HUES6 (cell line): Measurements from ENCODE around the gene DEAF1.

Source experiments
- H3K27ac ChIP-seq: 2 replicates; pipeline ENCODE4 v1.7.0; 2013; ENCODE audit warnings: low read depth, mild to moderate bottlenecking, low read length, inconsistent platforms
- H3K27me3 ChIP-seq: 2 replicates; pipeline ENCODE4 v1.6.1; 2013; ENCODE audit warnings: low read length; ENCODE audit not compliant: control insufficient read depth, insufficient read depth
- H3K36me3 ChIP-seq: 2 replicates; pipeline ENCODE4 v1.6.1; 2013; ENCODE audit warnings: low read length; ENCODE audit not compliant: control insufficient read depth, insufficient read depth
- H3K4me1 ChIP-seq: 2 replicates; pipeline ENCODE4 v1.6.1; 2013; ENCODE audit warnings: low read length; ENCODE audit not compliant: control insufficient read depth, insufficient read depth
- H3K4me3 ChIP-seq: 2 replicates; pipeline ENCODE4 v1.5.1; 2013; ENCODE audit warnings: low read depth, low read length
- H3K9ac ChIP-seq: one replicate; pipeline ENCODE4 v1.6.1; 2013; ENCODE audit warnings: mild to moderate bottlenecking, low read length
- H3K9me3 ChIP-seq: 2 replicates; pipeline ENCODE4 v1.6.1; 2013; ENCODE audit warnings: low read depth, low read length; ENCODE audit not compliant: control insufficient read depth, insufficient read depth

DEAF1 gene

DNA sequence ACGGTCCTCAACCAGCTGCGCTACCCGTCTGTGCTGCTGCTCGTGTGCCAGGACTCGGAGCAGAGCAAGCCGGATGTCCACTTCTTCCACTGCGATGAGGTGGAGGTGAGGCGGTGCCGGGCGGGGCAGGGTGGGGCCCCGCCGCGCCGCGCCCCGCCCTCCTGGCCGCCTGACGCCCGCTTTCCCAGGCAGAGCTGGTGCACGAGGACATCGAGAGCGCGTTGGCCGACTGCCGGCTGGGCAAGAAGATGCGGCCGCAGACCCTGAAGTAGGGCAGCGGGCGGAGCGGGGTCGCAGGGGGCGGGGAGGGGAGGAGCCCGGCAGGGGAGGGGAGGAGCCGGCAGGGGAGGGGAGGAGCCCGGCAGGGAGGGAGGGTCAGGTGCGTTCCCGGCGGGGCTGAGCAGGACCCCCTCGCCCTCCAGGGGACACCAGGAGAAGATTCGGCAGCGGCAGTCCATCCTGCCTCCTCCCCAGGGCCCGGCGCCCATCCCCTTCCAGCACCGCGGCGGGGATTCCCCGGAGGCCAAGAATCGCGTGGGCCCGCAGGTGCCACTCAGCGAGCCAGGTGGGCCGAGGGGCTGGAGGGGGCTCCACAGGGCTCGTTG is 25.7 kb upstream of the DEAF1 start:
- no peak overlapping the region for H3K27ac ChIP-seq

DNA sequence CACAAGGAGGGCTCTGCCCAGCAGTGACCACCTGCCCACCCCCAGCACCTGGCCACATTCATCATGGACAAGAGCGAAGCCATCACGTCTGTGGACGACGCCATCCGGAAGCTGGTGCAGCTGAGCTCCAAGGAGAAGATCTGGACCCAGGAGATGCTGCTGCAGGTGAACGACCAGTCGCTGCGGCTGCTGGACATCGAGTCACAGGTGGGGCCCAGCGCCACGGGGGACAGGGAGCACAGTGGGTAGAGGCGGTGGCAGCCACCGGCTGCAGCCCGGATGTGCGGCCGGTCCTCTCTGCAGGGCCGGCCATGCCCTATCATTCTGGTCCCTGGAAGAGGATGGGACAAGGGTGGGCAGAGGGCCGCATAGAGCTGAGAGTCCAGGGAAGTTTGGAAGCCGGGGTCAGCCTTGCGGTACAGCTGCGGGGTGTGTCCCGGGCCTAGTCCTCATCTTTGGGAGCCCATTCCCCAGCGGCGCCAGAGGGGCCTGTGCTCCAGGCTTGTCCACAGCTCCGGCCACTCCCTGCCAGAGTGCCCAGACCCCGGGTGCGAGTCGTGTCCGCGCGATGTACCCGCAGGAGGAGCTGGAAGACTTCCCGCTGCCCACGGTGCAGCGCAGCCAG is 25.1 kb upstream of the DEAF1 start:
- Histone ChIP-seq H3K36me3 (no peaks in the 10 kb centered on the region; the same call in 1 of the 2 replicates), H3K4me1 (peaks cover 5% of the 10 kb centered on the region), H3K9ac (no peak overlapping the region), H3K9me3 (no peaks in the 10 kb centered on the region), H3K27me3 (peaks cover 20% of the 10 kb centered on the region; the same call in 1 of the 2 replicates), H3K27ac (no peak overlapping the region), H3K4me3 (peak overlapping the region; percentile 37; the same call in 1 of the 2 replicates)

More for the DNA sequence above, 25.7 kb upstream of the DEAF1 start:
- Histone ChIP-seq H3K9ac (no peak overlapping the region), H3K4me1 (peaks cover 5% of the 10 kb centered on the region), H3K27me3 (peaks cover 26% of the 10 kb centered on the region; the same call in 1 of the 2 replicates), H3K9me3 (no peaks in the 10 kb centered on the region), H3K4me3 (peak overlapping the region; percentile 37; the same call in 1 of the 2 replicates), H3K36me3 (no peaks in the 10 kb centered on the region; the same call in 1 of the 2 replicates)

DNA sequence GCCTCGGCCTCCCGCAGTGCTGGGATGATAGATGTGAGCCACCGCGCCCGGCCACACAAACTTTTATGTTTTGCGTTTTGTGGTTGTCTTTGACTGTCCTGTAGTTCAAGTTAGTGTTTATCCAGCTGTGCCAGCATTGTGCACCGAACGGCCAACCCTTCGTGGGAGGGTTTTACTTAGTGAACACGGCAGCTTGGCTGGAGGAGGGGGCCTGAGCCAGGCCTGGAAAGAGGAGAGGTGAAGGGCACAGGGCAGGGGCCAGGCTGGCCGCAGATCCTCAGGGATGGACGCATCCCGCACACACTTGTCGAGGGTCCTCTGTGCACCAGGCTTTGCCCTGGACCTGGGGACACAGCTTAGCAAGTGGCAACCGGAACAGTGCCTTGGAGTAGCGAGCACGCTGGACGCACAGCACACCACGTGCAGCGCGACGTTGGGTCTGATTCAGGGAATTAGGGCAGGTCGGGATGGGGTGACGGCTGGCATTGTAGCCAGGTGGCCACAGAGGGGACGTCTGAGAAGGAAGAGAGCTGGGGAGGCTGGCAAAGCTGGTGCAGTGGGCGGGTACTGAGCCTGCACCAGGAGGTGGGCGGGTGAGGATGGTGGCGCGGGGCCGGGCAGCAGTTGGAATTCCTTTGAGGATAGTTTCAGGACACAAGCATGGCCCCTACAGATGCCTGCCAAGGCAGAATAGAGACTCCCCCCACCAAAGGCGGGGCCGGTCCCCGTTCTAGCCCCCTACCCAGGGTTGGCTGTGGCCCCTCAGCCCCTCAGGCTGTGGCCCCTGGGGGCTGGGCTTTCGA is 24.4 kb upstream of the DEAF1 start:
- Histone ChIP-seq H3K4me1 (peaks cover 5% of the 10 kb centered on the region), H3K36me3 (no peaks in the 10 kb centered on the region; the same call in 1 of the 2 replicates), H3K27me3 (peaks cover 13% of the 10 kb centered on the region; the same call in 1 of the 2 replicates), H3K9me3 (no peaks in the 10 kb centered on the region), H3K27ac (no peak overlapping the region), H3K4me3 (no peak overlapping the region), H3K9ac (no peak overlapping the region)

DNA sequence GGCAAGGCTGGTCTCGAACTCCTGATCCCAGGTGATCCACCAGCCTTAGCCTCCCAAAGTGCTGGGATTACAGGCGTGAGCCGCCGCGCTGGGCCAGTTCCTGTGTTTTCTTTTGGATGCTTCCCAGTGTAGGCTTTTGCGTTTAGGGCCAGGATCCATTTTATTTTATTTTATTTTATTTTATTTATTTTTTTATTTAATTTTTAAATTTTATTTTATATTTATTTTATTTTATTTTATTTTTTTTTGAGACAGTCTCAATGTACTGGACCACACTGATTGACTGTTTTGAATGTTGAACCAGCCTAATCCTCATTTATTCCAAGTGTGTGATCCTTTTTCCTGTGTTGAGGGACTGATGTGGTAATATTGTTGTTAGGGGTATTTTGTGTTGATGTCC is 19.4 kb upstream of the DEAF1 start:
- no peak overlapping the region for H3K9ac ChIP-seq
- no peak overlapping the region for H3K4me3 ChIP-seq
- no peaks in the 10 kb centered on the region for H3K9me3 ChIP-seq
- H3K27ac ChIP-seq, result no peak overlapping the region
- peaks cover 3% of the 10 kb centered on the region; the same call in 1 of the 2 replicates for H3K27me3 ChIP-seq
- no peaks in the 10 kb centered on the region for H3K36me3 ChIP-seq
- peaks cover 8% of the 10 kb centered on the region for H3K4me1 ChIP-seq

DNA sequence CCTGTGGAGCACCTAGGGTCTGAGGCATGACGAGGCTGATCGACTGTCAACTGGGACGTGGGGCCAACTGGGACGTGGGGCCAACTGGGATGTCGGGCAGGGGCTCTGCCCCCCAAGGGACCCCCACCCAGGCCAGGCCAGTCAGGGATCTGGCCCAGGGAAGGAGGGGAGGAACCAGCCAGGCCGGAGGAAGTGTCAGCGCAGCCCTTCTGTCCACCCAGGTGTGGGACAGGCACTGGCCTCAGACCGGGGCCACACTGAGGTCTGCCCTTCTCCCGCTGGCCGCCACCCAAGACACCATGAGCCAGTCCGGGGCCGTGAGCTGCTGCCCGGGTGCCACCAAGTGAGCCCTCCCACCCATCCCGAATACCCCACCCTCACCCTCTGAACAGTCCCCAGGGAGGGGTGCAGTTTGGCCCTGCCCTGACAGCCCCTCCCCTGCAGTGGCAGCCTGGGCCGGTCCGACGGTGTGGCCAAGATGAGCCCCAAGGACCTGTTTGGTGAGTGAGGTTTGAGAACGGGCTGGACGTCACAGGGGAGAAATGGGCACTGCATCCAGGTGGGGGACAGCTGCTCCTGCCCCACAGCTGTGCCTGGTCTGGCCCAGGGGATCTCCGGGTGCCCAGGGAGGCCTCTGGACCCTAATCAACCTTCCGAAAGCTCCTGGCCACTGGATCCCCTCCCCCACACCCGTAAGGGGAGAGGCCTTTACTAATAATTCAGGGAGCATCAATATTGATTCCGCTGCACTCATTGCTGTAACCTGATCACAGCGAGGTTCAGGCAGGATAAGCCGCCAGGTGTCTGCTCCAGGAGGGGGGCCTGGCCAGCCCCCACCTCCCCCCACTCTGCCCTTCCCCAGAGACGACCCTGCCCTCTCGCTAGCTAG is 14.3 kb upstream of the DEAF1 start:
- peaks cover 5% of the 10 kb centered on the region; the same call in 1 of the 2 replicates for H3K27me3 ChIP-seq
- H3K36me3 ChIP-seq, result peaks cover 5% of the 10 kb centered on the region; the same call in 1 of the 2 replicates
- H3K27ac ChIP-seq, result no peak overlapping the region
- H3K4me3 ChIP-seq, result no peak overlapping the region
- peak overlapping the region; percentile 48 for H3K9ac ChIP-seq
- peaks cover 43% of the 10 kb centered on the region for H3K4me1 ChIP-seq
- H3K9me3 ChIP-seq, result no peaks in the 10 kb centered on the region

DNA sequence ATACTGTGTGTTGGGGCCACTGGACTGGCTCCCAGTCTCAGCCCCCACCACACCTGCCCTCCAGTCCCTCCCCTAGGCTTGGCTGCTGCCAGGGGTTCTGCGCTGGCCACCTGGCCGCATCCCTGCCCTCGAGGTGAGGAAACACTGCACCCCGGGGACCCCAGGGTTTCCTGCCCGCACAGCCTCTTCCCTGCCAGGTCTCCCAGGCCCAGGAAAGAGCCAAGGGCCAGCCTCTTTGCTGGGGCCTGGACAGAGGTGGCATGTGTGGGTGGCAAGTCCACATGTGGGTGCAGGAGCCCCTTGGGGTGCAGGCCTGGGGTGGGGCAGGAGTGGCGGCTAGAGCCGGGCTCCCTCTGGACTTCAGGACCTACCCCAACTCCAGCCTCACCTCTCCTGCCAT is 13.5 kb upstream of the DEAF1 start:
- Histone ChIP-seq H3K27ac (0 out of 2 replicates have a peak overlapping the region, but pooled peaks have one; percentile 15), H3K9ac (no peak overlapping the region), H3K4me3 (no peak overlapping the region), H3K9me3 (no peaks in the 10 kb centered on the region), H3K36me3 (peaks cover 6% of the 10 kb centered on the region; the same call in 1 of the 2 replicates), H3K4me1 (peaks cover 44% of the 10 kb centered on the region), H3K27me3 (peaks cover 5% of the 10 kb centered on the region; the same call in 1 of the 2 replicates)

DNA sequence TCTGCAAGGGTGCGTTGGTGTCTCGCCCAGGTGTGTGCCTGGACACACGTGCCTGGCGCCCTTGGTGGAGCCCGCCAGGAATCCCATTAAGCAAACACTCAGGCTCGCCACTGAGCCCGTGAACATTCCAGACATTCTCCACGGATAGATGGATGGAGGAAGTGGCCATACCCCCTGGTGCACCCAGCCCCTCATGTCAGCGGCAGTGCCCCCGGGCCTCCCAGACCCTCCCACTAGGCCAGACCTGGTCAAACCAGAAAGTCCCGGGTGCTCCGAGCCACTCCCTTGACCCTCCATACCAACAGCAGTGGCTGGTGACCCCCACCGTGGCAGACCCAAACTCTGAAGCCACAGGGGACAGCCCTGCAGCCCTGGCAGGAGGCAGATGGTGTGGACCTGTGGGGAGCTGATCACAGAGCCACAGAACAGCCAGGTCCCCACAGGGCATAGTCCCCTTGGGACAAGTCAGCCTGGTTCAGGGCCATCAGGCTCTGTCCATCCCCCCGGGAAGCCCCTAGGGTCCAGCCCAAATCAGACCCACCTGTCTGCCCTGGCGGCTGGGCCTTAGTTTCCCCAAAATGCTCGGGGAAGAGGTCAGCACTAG is 12.9 kb upstream of the DEAF1 start:
- peaks cover 44% of the 10 kb centered on the region for H3K4me1 ChIP-seq
- H3K9me3 ChIP-seq, result no peaks in the 10 kb centered on the region
- peaks cover 5% of the 10 kb centered on the region; the same call in 1 of the 2 replicates for H3K27me3 ChIP-seq
- 0 out of 2 replicates have a peak overlapping the region, but pooled peaks have one; percentile 75 for H3K27ac ChIP-seq
- peak overlapping the region; percentile 81; the same call in 1 of the 2 replicates for H3K4me3 ChIP-seq
- peak overlapping the region; percentile 89 for H3K9ac ChIP-seq
- H3K36me3 ChIP-seq, result peaks cover 6% of the 10 kb centered on the region; the same call in 1 of the 2 replicates

DNA sequence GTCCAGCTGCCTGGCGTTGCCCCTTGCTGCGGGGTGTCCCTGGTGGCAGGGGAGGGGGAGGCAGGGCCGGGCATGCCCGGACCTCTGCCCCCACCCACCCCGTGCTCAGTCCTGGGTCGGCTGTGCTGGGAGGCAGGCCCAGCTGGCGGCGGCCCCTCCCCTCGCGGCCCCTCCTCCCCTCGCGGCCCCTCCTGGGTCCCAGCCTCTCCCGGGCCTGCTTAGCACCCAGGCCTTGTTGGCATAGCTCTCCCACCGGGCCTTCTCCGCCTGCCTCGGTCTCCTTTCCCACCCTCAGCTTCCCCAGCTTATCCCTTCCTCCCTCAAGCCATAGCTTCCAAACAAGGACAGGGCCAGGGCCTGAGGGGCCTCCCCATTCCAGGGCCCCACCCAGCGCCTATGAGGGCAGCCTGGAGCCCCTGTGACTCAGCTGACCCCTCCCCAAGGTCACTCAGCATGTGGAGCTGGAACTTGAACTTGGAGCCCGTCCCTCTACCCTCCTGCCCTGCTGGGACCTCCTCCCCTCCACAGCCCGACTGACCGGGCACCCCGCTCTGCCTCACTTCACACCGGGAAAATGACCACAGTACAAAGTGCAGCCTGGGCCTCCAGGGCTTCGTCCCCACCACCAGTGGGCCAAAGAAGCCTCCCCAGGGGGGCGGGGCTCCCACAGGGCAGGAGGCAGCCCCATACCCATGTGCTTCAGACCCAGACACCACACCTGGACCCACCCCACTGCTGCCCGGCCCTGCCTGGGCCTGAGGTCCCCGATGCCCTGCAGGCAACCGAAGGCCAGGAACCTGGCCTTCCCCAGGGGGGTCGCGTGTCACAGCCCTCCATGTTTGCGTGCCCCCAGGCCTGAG is 12.2 kb upstream of the DEAF1 start:
- no peaks in the 10 kb centered on the region for H3K9me3 ChIP-seq
- peak overlapping the region; percentile 75 for H3K27ac ChIP-seq
- H3K36me3 ChIP-seq, result peaks cover 6% of the 10 kb centered on the region
- peaks cover 5% of the 10 kb centered on the region; the same call in 1 of the 2 replicates for H3K27me3 ChIP-seq
- H3K9ac ChIP-seq, result peak overlapping the region; percentile 89
- H3K4me1 ChIP-seq, result peaks cover 44% of the 10 kb centered on the region
- peak overlapping the region; percentile 81 for H3K4me3 ChIP-seq

DNA sequence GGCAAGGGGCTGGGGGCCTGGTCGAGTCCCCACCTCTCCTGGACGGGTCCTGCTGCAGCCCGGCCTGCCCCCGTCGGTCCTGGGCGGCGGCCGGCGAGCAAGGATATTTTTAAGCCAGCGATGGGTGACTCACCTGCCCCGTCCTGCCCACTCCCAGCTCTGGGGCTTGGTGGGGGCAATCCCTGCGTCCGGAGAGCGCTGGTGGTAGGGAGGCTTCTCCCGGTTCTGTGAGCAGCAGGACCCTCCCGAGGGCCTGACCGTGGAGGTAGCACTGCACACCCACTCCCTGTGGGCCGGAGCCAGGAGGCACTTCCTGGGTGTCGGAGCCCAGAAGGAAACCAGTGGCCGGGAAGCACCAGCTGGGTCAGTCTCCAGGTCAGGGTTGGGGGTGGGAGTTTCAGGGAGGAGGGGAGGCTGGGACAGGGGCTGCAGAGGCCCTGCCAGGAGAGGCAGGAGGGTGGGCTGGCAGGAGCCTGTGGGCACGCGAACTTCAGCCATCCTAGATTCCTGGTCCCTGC is 11.5 kb upstream of the DEAF1 start:
- peaks cover 13% of the 10 kb centered on the region for H3K36me3 ChIP-seq
- H3K9ac ChIP-seq, result peak overlapping the region; percentile 89
- peak overlapping the region; percentile 75 for H3K27ac ChIP-seq
- H3K4me1 ChIP-seq, result peaks cover 44% of the 10 kb centered on the region
- H3K4me3 ChIP-seq, result peak overlapping the region; percentile 81
- H3K27me3 ChIP-seq, result peaks cover 5% of the 10 kb centered on the region; the same call in 1 of the 2 replicates
- H3K9me3 ChIP-seq, result no peaks in the 10 kb centered on the region
